Activated CD4-positive, alpha-beta T cell treated with anti-CD3 and anti-CD28 coated beads, Interleukin-2, amount 10 ng/mL, durations not matched to agents 24 days and 14 days (primary cell): ENCODE measurements around the gene PSMB1. TPM values are rescaled to one million over a fixed set of nuclear protein-coding genes. Genes with fewer than 3 reads are reported as not detected.
"Not testable (repeated sequence)": the region's sequence is repeated elsewhere in the genome, so short reads cannot be mapped to it uniquely, and the experiment has no call there.

ENCODE experiments used
- DNase-seq: peaks from one replicate; pipeline ENCODE4 v3.0.0; 2022
- H3K27ac Mint-ChIP-seq: one replicate; pipeline ENCODE4 v1.8.0; 2022; ENCODE audit warnings: mild to moderate bottlenecking, mixed read lengths
- H3K27me3 Mint-ChIP-seq: one replicate; pipeline ENCODE4 v1.8.0; 2022; ENCODE audit warnings: mixed read lengths
- H3K36me3 Mint-ChIP-seq: one replicate; pipeline ENCODE4 v1.8.0; 2022; ENCODE audit warnings: low read depth, mild to moderate bottlenecking, mixed read lengths
- H3K4me1 Mint-ChIP-seq: one replicate; pipeline ENCODE4 v1.8.0; 2021; ENCODE audit warnings: mixed read lengths
- H3K4me3 Mint-ChIP-seq: one replicate; pipeline ENCODE4 v1.8.0; 2022; ENCODE audit warnings: mild to moderate bottlenecking, moderate library complexity, mixed read lengths
- H3K9me3 Mint-ChIP-seq: one replicate; pipeline ENCODE4 v1.8.0; 2021; ENCODE audit warnings: mixed read lengths
- intact Hi-C: fragments of 100-400 bp; cut with micrococcal nuclease; formaldehyde crosslinking; loops from one replicate; pipeline ENCODE4 v1.15.1; 2023
- total RNA-seq: library from RNA; stranded (reverse); gene quantifications from 2 replicates; pipeline ENCODE4 v1.2.3, GENCODE V29; 2022

PSMB1 gene
- total RNA-seq, 1 donor from 2014 or later, result 288 TPM

- no peak for DNase-seq
These were observed 48.6 kb downstream of the PSMB1 start for GRCh38 chr6:170504479-170504878.

DNA sequence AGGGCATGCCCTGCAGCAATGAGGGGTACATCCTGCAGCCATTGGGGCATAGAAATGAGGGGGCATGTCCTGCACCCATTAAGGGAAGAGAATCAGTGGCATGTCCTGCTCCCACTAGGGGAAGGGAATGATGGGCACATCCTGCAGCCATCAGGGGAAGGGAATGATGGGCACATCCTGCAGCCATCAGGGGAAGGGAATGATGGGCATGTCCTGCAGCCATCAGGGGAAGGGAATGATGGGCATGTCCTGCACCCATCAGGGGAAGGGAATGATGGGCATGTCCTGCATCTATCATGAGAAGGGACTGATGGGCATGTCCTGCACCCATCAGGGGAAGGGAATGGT, 49.7 kb downstream of the PSMB1 start:
- H3K4me3 Mint-ChIP-seq, result no peak overlapping the region
- no peaks in the 10 kb centered on the region for H3K36me3 Mint-ChIP-seq
- no peak overlapping the region for H3K27ac Mint-ChIP-seq
- peaks cover 21% of the 10 kb centered on the region for H3K9me3 Mint-ChIP-seq
- DNase-seq, result no peak
- intact Hi-C loops, result no loop called here
- H3K4me1 Mint-ChIP-seq, result no peaks in the 10 kb centered on the region
- H3K27me3 Mint-ChIP-seq, result peaks cover 15% of the 10 kb centered on the region

More at GRCh38 chr6:170504479-170504878, 48.6 kb downstream of the PSMB1 start:
- Mint-ChIP-seq H3K36me3 (no peaks in the 10 kb centered on the region), H3K9me3 (peaks cover 21% of the 10 kb centered on the region), H3K4me1 (no peaks in the 10 kb centered on the region), H3K27me3 (peaks cover 11% of the 10 kb centered on the region), H3K4me3 (no peak overlapping the region), H3K27ac (no peak overlapping the region)
- intact Hi-C loops, result no loop called here

GRCh38 chr6:170502733-170503413, 50.2 kb downstream of the PSMB1 start:
- H3K4me1 Mint-ChIP-seq, H3K27ac Mint-ChIP-seq, H3K36me3 Mint-ChIP-seq, intact Hi-C loops, DNase-seq, H3K4me3 Mint-ChIP-seq: not testable (repeated sequence)
- H3K27me3 Mint-ChIP-seq, result peaks cover 18% of the 10 kb centered on the region
- H3K9me3 Mint-ChIP-seq, result peaks cover 21% of the 10 kb centered on the region

GRCh38 chr6:170502268-170502667, 50.8 kb downstream of the PSMB1 start:
- DNase-seq, intact Hi-C loops, H3K27ac Mint-ChIP-seq, H3K4me1 Mint-ChIP-seq, H3K36me3 Mint-ChIP-seq, H3K4me3 Mint-ChIP-seq: not testable (repeated sequence)
- H3K9me3 Mint-ChIP-seq, result peaks cover 21% of the 10 kb centered on the region
- peaks cover 21% of the 10 kb centered on the region for H3K27me3 Mint-ChIP-seq

DNA sequence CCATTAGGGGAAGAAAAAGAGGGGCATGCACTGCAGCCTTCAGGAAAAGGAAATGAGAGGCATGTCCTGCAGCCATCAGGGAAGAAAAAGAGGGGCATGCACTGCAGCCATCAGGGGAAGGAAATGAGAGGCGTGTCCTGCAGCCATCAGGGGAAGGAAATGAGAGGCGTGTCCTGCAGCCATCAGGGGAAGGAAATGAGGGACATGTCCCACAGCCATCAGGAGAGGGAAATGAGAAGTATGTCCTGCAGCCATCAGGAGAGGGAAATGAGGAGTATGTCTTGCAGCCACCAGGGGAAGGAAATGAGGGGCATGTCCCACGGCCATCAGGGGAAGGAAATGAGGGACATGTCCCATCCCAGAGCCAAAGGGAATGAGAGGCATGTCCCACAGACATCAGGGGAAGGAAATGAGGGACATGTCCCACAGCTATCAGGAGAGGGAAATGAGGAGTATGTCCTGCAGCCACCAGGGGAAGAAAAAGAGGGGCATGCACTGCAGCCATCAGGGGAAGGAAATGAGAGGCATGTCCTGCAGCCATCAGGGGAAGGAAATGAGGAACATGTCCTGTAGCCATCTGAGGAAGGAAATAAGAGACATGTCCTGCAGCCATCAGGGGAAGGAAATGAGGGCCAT, 52.0 kb downstream of the PSMB1 start:
- Mint-ChIP-seq H3K36me3 (no peaks in the 10 kb centered on the region), H3K9me3 (peaks cover 21% of the 10 kb centered on the region), H3K4me3 (no peak overlapping the region), H3K27ac (no peak overlapping the region), H3K4me1 (no peaks in the 10 kb centered on the region), H3K27me3 (peaks cover 24% of the 10 kb centered on the region)
- DNase-seq, result no peak
- intact Hi-C loops, result no loop called here

DNA sequence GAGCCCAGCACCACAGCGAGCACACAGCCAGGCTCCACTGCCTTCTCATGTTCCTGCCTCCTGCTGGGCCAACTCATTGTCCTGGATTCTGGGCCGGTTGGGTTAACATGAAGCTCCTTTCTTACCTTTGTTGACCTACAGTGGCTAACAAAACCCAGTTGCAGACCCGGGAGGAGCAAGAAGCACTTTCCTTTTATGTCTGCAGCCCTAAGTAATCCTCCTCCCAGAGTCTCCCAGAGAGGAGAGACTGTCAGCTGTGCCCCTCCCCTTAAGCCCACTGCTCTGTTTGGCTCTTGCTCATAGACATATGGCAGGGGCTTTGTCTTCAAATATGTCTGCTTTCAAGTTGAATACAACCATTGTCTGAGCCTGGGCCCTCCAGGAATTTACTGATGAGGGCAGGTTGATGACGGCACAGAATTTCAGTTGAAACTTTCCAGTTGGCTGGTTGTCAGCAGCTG, 55.2 kb downstream of the PSMB1 start:
- no peaks in the 10 kb centered on the region for H3K36me3 Mint-ChIP-seq
- peaks cover 28% of the 10 kb centered on the region for H3K27me3 Mint-ChIP-seq
- no peaks in the 10 kb centered on the region for H3K4me1 Mint-ChIP-seq
- H3K9me3 Mint-ChIP-seq, result peaks cover 17% of the 10 kb centered on the region
- H3K4me3 Mint-ChIP-seq, result no peak overlapping the region
- intact Hi-C loops, result no loop called here
- no peak for DNase-seq
- no peak overlapping the region for H3K27ac Mint-ChIP-seq

GRCh38 chr6:170493354-170493753, 59.8 kb downstream of the PSMB1 start:
- intact Hi-C loops, result no loop called here
- H3K4me3 Mint-ChIP-seq, result no peak overlapping the region

GRCh38 chr6:170490259-170490658, 62.8 kb downstream of the PSMB1 start:
- Mint-ChIP-seq H3K4me1 (no peaks in the 10 kb centered on the region), H3K9me3 (no peaks in the 10 kb centered on the region), H3K27ac (no peak overlapping the region), H3K27me3 (peaks cover 17% of the 10 kb centered on the region), H3K36me3 (no peaks in the 10 kb centered on the region), H3K4me3 (no peak overlapping the region)
- DNase-seq, result no peak
- intact Hi-C loops, result no loop called here

More at GRCh38 chr6:170493354-170493753, 59.8 kb downstream of the PSMB1 start:
- Mint-ChIP-seq H3K9me3 (no peaks in the 10 kb centered on the region), H3K36me3 (no peaks in the 10 kb centered on the region), H3K4me1 (no peaks in the 10 kb centered on the region), H3K27ac (no peak overlapping the region), H3K27me3 (peaks cover 27% of the 10 kb centered on the region)
- no peak for DNase-seq

DNA sequence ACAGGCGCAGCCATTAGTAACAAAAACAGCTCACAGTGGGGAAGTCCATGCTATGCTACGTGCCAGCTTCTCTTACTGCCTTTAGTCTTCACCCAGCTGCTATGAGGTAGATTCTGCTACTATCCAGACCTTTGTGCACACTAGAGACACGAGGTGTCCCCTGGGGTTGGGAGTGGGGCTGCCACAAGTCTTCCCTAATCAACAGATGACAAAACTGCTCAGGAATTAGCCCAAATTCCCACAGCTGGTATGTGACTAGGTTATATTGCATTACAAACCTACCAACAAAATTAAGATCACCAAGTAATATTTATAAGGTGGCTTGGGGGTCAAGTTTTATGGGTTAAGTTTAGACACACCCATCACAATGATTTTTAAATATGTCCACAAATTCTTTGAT, 63.3 kb downstream of the PSMB1 start:
- intact Hi-C loops, result no loop called here
- H3K36me3 Mint-ChIP-seq, result no peaks in the 10 kb centered on the region
- no peaks in the 10 kb centered on the region for H3K9me3 Mint-ChIP-seq
- no peak for DNase-seq
- H3K4me1 Mint-ChIP-seq, result no peaks in the 10 kb centered on the region
- no peak overlapping the region for H3K27ac Mint-ChIP-seq
- peaks cover 17% of the 10 kb centered on the region for H3K27me3 Mint-ChIP-seq
- H3K4me3 Mint-ChIP-seq, result no peak overlapping the region

GRCh38 chr6:170487707-170488329, 65.3 kb downstream of the PSMB1 start:
- H3K27ac Mint-ChIP-seq, result no peak overlapping the region
- peaks cover 7% of the 10 kb centered on the region for H3K27me3 Mint-ChIP-seq
- H3K36me3 Mint-ChIP-seq, result no peaks in the 10 kb centered on the region
- no peaks in the 10 kb centered on the region for H3K9me3 Mint-ChIP-seq
- no peak for DNase-seq
- intact Hi-C loops, result no loop called here
- H3K4me1 Mint-ChIP-seq, result no peaks in the 10 kb centered on the region
- H3K4me3 Mint-ChIP-seq, result no peak overlapping the region

DNA sequence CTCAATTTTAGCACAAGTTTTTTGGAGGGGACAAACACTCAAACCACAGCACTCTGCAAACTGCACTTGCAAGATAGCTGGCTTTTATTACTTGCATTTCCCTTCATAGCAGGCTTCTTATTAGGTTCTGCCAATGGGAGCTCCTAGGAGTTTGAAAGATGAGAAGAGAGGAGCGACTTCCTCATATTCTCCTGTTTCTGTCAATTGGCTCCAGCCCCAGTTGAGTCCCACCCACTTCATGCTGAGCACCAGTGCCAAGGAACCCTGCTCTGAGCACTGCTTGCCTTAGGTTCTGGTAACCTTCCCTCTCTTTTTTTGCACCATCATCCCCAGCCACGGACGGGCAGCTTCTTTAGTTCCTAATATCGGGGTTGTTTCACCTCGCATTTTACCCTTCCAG, 67.9 kb downstream of the PSMB1 start:
- H3K4me1 Mint-ChIP-seq, result no peaks in the 10 kb centered on the region
- H3K27ac Mint-ChIP-seq, result no peak overlapping the region
- DNase-seq, result no peak

More for the DNA sequence above, 67.9 kb downstream of the PSMB1 start:
- intact Hi-C loops, result no loop called here
- peaks cover 1% of the 10 kb centered on the region for H3K27me3 Mint-ChIP-seq
- H3K36me3 Mint-ChIP-seq, result no peaks in the 10 kb centered on the region
- no peaks in the 10 kb centered on the region for H3K9me3 Mint-ChIP-seq
- H3K4me3 Mint-ChIP-seq, result no peak overlapping the region

Other genes starting within 250 kb of the PSMB1 start
- gene FAM120B, start 246.5 kb downstream of the PSMB1 start, total RNA-seq, result 18.7 and 19.3 TPM in 2 replicates
- gene TBP, start 1.1 kb upstream of the PSMB1 start, total RNA-seq, result 28.4 and 29.2 TPM in 2 replicates
- 138 and 139 TPM in 2 replicates for gene PDCD2, start 31.3 kb upstream of the PSMB1 start, total RNA-seq